Activated naive CD4-positive, alpha-beta T cell treated with anti-CD3 and anti-CD28 coated beads for 36 hours (primary cell): ENCODE measurements around the gene C1orf174. TPM values are rescaled to one million over a fixed set of nuclear protein-coding genes. Genes with fewer than 3 reads are reported as not detected.

ENCODE experiments used
- CTCF ChIA-PET: fragments of 350-600 bp; sonication (Branson Sonifier 250); formaldehyde crosslinking; loops from one replicate; lab custom pipeline; 2021; ENCODE audit warnings: antibody characterized with exemption; lab: Charles Lee
- DNase-seq: peaks from one replicate; pipeline ENCODE4 v3.0.0-alpha.2; 2020
- H3K27ac Mint-ChIP-seq: one replicate; pipeline ENCODE4 v1.8.0; 2021; ENCODE audit warnings: mild to moderate bottlenecking, mixed read lengths
- H3K27me3 Mint-ChIP-seq: one replicate; pipeline ENCODE4 v1.8.0; 2021; ENCODE audit warnings: low read depth, mixed read lengths
- H3K36me3 Mint-ChIP-seq: one replicate; pipeline ENCODE4 v1.8.0; 2021; ENCODE audit warnings: low read depth, mixed read lengths
- H3K4me1 Mint-ChIP-seq: one replicate; pipeline ENCODE4 v1.8.0; 2021; ENCODE audit warnings: low read depth, mixed read lengths
- H3K4me3 Mint-ChIP-seq: one replicate; pipeline ENCODE4 v1.8.0; 2021; ENCODE audit warnings: mild to moderate bottlenecking, moderate library complexity, mixed read lengths
- H3K9me3 Mint-ChIP-seq: one replicate; pipeline ENCODE4 v1.8.0; 2021; ENCODE audit warnings: mixed read lengths
- intact Hi-C: fragments of 100-400 bp; cut with micrococcal nuclease; formaldehyde crosslinking; loops from one replicate; pipeline ENCODE4 v1.15.1; 2023
- total RNA-seq, 2 experiments: library from RNA; stranded (reverse); gene quantifications; one replicate each; pipeline ENCODE4 v1.2.3, GENCODE V29; 2021

C1orf174 gene
- total RNA-seq, 2 experiments from 2014 or later: 29.5 to 30.6 TPM

DNA sequence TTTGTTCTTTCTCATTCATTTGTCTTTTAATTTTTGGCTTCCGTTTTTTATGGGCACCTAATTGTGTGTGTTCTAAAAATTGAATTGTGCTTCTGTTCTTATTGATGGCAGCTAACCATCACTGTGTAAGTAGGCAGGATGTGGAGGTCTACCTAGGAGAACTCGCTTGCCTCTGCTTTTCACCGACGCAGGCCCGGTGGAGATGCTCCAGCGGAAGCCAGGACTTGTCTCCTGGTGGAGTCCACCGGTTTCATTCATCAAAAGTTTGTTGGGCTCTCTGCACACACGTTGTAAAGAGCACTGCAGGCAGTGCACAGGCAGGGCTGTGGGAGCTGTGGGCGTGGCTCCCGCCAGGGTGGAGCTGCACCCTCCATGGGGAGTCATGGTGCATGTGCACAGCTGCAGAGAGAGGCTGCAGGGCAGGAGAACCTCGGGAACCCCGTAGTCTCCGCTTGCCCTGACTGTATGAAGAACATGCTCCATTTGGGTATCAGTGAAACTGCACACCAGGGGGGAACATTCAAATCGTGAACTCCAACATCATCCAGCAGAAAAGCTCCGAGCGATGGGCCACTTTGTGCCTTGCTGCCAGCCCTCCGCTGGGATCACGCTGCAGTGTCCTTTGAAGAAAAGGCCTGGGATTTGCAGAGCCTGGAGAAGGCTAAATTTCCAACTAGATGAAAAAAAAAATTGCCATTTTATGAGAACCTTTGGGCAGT lies 6.0 kb upstream of the C1orf174 start:
- Mint-ChIP-seq H3K4me3 (no peak overlapping the region), H3K27me3 (no peaks in the 10 kb centered on the region), H3K27ac (no peak overlapping the region), H3K36me3 (no peaks in the 10 kb centered on the region), H3K9me3 (no peaks in the 10 kb centered on the region), H3K4me1 (peaks cover 31% of the 10 kb centered on the region)
- no peak for DNase-seq
- intact Hi-C loops: loop anchor here (5.0 kb wide), 1 partner anchor 1841 kb away; no protein-coding TSS in a partner anchor
- CTCF ChIA-PET: interaction anchor here (1.0 kb wide), 1 partner anchor 11 kb away, joined by 3 read pairs; no protein-coding TSS in a partner anchor

DNA sequence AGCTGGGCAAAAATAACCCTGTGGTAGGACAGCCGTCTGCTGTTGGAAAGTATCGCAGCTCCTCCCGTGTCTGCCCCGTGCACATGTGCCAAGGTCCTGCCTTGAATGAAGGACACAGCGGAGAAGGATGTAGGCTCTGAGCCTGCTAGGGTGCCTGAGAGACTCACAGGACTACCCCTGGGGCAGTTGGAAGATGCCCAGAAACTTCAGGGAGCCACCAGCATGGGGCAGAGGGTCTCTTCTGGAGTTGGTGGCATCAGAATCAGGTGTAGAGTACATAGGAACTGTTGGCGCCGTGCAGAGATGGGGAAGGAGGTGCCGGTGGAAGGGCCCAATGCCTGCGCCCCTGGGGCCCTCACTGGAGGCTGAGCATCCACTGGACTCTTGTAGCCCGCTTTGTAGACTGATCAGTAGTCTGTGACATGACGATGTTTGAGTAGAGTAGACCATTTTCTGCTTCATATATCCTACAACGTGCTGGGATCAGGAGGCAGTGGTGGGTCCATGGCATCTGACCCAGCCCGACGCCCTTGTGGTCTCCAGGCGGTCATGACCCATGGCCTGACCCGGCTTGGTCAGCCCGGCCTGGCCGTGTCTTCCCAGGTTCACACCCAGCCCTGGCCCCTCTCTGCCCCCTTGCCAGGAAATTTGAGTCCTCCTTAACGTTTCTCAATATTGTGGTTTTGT lies 5.3 kb upstream of the C1orf174 start:
- no peak overlapping the region for H3K27ac Mint-ChIP-seq
- H3K36me3 Mint-ChIP-seq: no peaks in the 10 kb centered on the region
- no peaks in the 10 kb centered on the region for H3K9me3 Mint-ChIP-seq
- DNase-seq: peak; percentile 2
- CTCF ChIA-PET: no interaction called here
- intact Hi-C loops: loop anchor here (5.0 kb wide), 1 partner anchor 1842 kb away; no protein-coding TSS in a partner anchor
- no peaks in the 10 kb centered on the region for H3K27me3 Mint-ChIP-seq
- H3K4me3 Mint-ChIP-seq: no peak overlapping the region
- peaks cover 29% of the 10 kb centered on the region for H3K4me1 Mint-ChIP-seq

DNA sequence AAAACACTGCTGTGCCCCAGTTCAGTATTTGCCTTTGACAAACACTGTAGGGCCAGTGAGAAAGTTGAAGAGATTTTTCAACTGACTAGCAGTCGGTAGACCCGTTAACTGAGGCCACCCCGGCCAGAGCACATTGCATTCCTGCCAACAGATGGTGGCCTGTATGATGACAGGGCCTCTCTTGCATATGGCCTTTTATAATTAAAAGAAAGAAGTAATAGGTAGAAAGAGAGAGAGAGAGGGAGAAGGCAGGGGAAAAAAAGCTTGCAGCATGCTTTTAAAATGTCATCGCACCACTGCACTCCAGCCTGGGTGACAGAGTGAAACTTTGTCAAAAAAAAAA lies 4.7 kb upstream of the C1orf174 start:
- Mint-ChIP-seq H3K4me3 (no peak overlapping the region), H3K27ac (no peak overlapping the region)

DNA sequence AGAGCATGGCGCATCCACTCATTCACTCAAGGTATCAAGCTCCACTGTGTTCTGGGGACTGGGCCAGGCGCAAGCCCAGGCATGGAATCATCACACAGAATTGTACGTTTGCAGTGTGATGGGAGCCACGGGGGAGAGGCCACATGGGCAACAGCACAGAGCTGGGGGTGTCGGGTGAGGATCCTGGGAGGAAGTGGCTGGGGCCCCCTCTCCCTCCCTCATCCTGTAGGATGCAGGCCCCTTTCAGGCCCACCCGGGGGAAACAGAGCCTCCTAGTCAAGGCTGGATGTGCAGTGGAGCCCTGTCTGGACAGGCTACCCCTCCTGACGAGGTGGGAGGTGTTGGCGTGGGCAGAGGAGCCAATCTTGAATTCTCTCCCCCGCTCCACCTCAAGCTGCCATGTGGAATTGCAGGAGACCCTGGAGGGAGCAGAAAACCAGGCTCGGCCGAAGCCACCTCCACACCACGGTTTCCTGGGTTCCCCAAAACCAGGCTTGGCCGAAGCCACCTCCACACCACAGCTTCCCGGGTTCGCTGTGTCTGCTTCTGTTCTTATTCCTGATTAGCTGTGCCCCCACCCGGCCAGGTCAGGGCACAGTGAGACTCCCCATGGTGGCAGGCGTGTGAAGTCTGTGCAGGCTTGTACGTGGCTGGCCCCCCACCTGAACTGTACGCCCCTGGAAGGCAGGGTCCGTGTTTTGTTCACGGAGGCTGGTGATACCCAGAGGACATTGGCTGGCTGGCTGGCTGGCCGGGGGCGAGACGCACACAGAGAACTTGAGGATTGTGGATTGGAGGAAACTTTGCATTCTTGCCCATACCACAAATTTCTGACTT lies 4.2 kb upstream of the C1orf174 start:
- peak; percentile 3 for DNase-seq
- CTCF ChIA-PET: interaction anchor here (0.6 kb wide), 1 partner anchor 395 kb away, joined by 3 read pairs; no protein-coding TSS in a partner anchor
- H3K4me1 Mint-ChIP-seq: peaks cover 31% of the 10 kb centered on the region
- no peaks in the 10 kb centered on the region for H3K27me3 Mint-ChIP-seq
- no peaks in the 10 kb centered on the region for H3K9me3 Mint-ChIP-seq
- peak overlapping the region; percentile 68 for H3K27ac Mint-ChIP-seq
- H3K36me3 Mint-ChIP-seq: peaks cover 1% of the 10 kb centered on the region
- H3K4me3 Mint-ChIP-seq: no peak overlapping the region
- intact Hi-C loops: loop anchor here (5.0 kb wide), 2 partner anchors 183 to 1327 kb away; no protein-coding TSS in a partner anchor

More for the DNA sequence above, 4.7 kb upstream of the C1orf174 start:
- Mint-ChIP-seq H3K4me1 (peaks cover 29% of the 10 kb centered on the region), H3K9me3 (no peaks in the 10 kb centered on the region), H3K27me3 (no peaks in the 10 kb centered on the region), H3K36me3 (peaks cover 1% of the 10 kb centered on the region)
- CTCF ChIA-PET: no interaction called here
- no peak for DNase-seq
- intact Hi-C loops: loop anchor here (5.0 kb wide), 3 partner anchors 182 to 1842 kb away; no protein-coding TSS in a partner anchor

DNA sequence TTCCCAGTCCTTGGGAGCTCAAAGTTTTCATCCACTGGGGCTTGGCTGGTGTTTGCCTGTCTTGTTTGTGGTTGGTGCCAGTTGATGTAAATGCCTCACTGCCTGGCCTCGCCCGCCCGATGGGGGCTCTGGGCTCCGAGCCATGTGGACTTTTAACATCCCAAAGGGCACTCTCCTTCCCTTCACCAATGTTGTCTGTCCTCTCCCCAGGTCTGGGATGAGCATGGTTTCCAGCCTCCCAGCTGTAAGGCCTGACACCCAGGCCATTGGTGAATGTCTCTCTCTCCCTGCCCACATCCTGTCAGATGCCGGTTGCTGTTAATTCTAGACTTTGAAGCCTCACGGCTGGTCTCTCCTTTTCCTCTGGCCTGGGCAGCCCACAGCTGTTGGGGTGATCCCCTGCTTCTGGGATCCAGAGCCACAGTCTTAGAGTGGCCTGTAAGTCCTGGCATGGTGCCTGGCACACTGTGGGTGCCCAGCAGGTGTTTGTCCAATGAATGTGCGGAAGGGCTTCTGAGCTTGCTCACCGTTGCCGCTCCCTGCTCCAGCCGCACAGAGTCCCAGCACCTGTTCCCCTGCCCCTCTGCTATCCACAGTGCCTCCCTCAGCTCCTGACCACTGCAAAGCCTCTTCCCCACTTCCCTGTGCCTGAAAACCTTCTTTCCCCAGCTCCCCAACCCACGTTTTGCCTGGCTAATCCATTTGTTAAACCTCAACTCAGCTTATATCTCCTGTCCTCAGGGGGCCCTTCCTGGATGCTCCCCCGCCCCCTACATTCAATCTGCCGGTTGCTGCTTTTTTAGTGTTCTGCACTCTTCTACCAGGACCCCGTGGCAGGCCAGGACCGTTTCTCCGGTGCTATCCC lies 3.3 kb upstream of the C1orf174 start:
- peaks cover 38% of the 10 kb centered on the region for H3K4me1 Mint-ChIP-seq
- H3K9me3 Mint-ChIP-seq: peaks cover under 1% of the 10 kb centered on the region
- H3K4me3 Mint-ChIP-seq: no peak overlapping the region
- intact Hi-C loops: loop anchor here (5.0 kb wide), 2 partner anchors 184 to 1326 kb away; no protein-coding TSS in a partner anchor
- CTCF ChIA-PET: interaction anchor here (0.6 to 1.0 kb wide), 2 partner anchors 8 to 1185 kb away, joined by 3 to 5 read pairs; no protein-coding TSS in a partner anchor
- H3K27ac Mint-ChIP-seq: peak overlapping the region; percentile 81
- DNase-seq: peak; percentile 36
- H3K27me3 Mint-ChIP-seq: no peaks in the 10 kb centered on the region
- H3K36me3 Mint-ChIP-seq: peaks cover 4% of the 10 kb centered on the region

DNA sequence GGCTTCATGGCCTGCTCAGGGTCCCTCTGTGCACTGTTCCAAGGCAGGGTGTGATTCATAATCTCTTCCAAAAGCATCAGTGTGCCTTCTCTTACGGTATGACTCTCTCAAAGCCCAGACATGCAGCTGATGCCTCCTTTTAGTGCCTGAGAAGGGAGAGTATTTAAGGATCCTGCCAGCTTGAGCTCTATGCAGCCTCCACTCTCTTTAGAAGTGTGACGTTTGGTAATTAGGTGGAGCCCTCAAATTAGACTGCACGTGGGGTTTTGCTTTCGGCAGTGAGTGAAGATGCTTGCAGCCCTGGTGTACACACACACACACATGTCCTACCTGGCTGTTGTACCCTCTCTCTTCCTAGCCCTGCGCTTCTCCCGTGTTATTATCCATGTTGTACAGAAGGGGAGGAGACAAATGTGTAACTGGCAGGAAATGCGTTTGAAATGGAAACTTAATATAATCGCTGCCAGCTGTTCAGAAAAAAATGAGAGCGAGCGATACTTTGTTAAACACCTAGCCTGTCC lies 2.6 kb upstream of the C1orf174 start:
- peak overlapping the region; percentile 90 for H3K4me3 Mint-ChIP-seq
- CTCF ChIA-PET: interaction anchor here (0.6 to 1.0 kb wide), 2 partner anchors 9 to 1186 kb away, joined by 3 to 5 read pairs; no protein-coding TSS in a partner anchor
- H3K27me3 Mint-ChIP-seq: no peaks in the 10 kb centered on the region
- intact Hi-C loops: loop anchor here (5.0 kb wide), 2 partner anchors 185 to 1325 kb away; no protein-coding TSS in a partner anchor
- peaks cover 3% of the 10 kb centered on the region for H3K9me3 Mint-ChIP-seq
- H3K27ac Mint-ChIP-seq: peak overlapping the region; percentile 81
- H3K4me1 Mint-ChIP-seq: peaks cover 44% of the 10 kb centered on the region
- peaks cover 10% of the 10 kb centered on the region for H3K36me3 Mint-ChIP-seq
- peak; percentile 50 for DNase-seq

DNA sequence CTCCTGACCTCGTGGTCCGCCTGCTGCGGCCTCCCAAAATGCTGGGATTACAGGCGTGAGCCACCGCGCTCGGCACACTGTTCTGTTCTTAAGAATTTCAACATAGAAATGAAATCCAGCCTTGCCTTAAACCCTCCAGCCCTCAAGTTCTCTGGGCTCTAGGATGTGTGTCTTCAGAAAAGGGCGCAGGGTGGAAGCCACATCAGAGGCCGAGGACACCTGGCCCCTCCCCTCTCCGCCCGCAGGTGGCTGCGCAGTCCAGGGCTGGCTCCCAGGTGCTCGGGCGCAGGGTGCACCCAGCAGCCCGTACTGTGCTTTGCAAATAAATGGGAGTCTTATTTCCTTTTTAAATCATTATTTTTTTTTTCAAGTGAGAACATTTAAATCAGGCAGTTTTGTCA lies 2.0 kb upstream of the C1orf174 start:
- H3K27ac Mint-ChIP-seq: peak overlapping the region; percentile 99

DNA sequence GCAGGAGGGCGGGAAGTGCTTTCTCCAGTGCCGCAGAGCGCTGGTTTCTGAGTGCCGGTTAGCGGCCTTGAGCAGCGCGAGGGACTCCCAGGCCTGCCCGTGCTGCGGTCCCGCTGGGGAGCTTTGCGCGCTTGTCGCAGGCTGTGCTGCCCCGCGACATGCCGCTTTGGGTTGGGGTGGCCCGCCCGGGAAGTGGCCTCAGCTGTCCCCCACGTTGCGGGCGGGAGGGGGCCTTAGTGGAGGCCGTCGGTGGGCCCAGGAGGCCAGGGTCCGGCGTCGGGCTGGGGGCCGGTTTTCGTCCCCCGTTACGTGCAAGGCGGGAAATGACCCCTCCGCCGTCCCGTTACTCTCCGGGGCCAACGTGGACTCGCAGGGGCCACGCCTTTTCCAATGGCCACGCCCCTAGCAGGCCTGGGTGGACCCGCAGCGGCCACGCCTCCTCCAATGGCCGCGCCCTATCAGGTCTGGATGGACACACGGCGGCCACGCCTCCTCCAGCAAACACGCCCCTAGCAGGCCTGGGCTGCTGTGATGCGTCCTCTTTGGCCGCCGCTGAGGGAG lies 977 bp upstream of the C1orf174 start:
- Mint-ChIP-seq H3K4me3 (peak overlapping the region; percentile 90), H3K4me1 (peaks cover 51% of the 10 kb centered on the region), H3K36me3 (peaks cover 14% of the 10 kb centered on the region), H3K27ac (peak overlapping the region; percentile 99), H3K27me3 (no peaks in the 10 kb centered on the region), H3K9me3 (peaks cover 7% of the 10 kb centered on the region)
- DNase-seq: peak; percentile 92
- CTCF ChIA-PET: no interaction called here
- intact Hi-C loops: loop anchor here (1.0 to 5.0 kb wide), 7 partner anchors 44 to 1324 kb away; partner anchors contain the start of genes CEP104, DFFB, LRRC47 and SMIM1

More for the DNA sequence above, 2.0 kb upstream of the C1orf174 start:
- CTCF ChIA-PET: no interaction called here
- H3K36me3 Mint-ChIP-seq: peaks cover 13% of the 10 kb centered on the region
- H3K9me3 Mint-ChIP-seq: peaks cover 6% of the 10 kb centered on the region
- peaks cover 47% of the 10 kb centered on the region for H3K4me1 Mint-ChIP-seq
- H3K27me3 Mint-ChIP-seq: no peaks in the 10 kb centered on the region
- intact Hi-C loops: loop anchor here (5.0 kb wide), 2 partner anchors 185 to 1325 kb away; no protein-coding TSS in a partner anchor
- H3K4me3 Mint-ChIP-seq: peak overlapping the region; percentile 90
- peak; percentile 44 for DNase-seq

DNA sequence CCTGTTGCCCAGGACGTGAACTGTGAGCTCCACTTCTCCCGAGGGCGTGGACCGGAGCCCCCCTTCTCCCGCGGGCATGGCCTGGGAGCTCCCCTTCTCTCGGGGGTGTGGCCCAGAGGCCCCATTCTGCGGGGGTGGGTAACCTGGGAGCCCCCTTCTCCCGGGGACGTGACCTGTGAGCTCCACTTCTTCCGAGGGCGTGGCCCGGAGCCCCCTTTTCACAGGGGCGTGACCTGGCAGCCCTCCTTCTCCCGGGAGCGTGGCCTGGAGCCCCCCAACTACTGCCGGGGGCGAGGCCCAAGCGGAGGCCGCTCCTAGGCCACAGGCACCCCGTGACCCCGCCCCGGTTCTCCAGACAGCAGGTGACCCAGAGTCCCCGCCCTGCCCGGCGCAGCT lies 320 bp downstream of the C1orf174 start:
- DNase-seq: peak; percentile 30
- Mint-ChIP-seq H3K27ac (peak overlapping the region; percentile 99), H3K4me3 (peak overlapping the region; percentile 90), H3K36me3 (peaks cover 14% of the 10 kb centered on the region), H3K9me3 (peaks cover 7% of the 10 kb centered on the region), H3K4me1 (peaks cover 56% of the 10 kb centered on the region), H3K27me3 (no peaks in the 10 kb centered on the region)
- intact Hi-C loops: loop anchor here (1.0 to 5.0 kb wide), 7 partner anchors 42 to 1322 kb away; partner anchors contain the start of genes CEP104, DFFB, LRRC47 and SMIM1
- CTCF ChIA-PET: interaction anchor here (1.3 kb wide), 1 partner anchor 42 kb away, joined by 5 read pairs; the partner anchor contains the start of gene DFFB

DNA sequence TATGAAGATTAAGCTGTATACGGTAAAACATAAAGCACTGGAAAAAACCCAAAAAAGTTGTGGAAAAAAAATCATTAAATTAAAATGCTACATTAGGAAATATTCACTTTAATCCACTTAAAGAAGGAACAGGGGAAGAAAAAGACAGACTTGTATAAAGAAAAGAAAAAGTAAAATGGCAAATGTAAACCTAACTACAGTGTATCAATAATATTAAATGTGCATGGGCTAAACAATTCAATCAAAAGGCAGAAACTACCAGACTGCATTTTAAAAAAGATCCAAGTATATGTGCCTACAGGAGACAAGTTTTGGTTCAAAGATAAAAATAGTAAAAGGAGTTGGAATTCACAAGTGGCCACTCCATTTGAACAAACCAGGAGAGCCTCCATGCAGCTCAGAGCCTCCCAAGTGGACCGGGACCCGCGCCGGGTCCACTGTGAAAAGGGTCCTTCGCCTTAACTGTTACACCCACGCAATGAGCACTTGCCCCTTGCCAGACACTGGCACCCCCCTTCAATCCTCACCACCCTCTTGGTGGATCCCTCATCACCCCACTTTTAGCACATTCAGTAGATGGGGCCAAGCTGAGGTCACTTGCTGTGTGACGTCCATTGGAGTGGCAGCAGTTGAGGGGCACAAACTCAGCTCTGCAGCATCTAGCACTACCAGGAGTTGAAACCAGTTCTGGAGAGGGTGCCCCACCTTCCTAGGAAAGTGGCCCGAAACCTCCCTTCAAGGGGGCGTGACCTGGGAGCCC lies 898 bp downstream of the C1orf174 start:
- Mint-ChIP-seq H3K36me3 (peaks cover 16% of the 10 kb centered on the region), H3K4me1 (peaks cover 56% of the 10 kb centered on the region), H3K9me3 (peaks cover 7% of the 10 kb centered on the region), H3K27ac (peak overlapping the region; percentile 63), H3K27me3 (no peaks in the 10 kb centered on the region), H3K4me3 (peak overlapping the region; percentile 90)
- intact Hi-C loops: no loop called here
- DNase-seq: no peak
- CTCF ChIA-PET: interaction anchor here (0.7 to 1.3 kb wide), 2 partner anchors 12 to 41 kb away, joined by 3 to 5 read pairs; partner anchors contain the start of gene DFFB
